GM12892 (cell line): Measurements from ENCODE around the gene MUC6.

Source experiments
- POLR2A ChIP-seq: IDR thresholded peaks from 2 replicates; pipeline ENCODE4 v1.6.1; 2011; ENCODE audit warnings: low read depth, low read length, control low read depth
- POLR2AphosphoS5 ChIP-seq: IDR thresholded peaks from 2 replicates; pipeline ENCODE4 v1.6.1; 2011; ENCODE audit warnings: low read depth, low read length, control low read depth
- TAF1 ChIP-seq: IDR thresholded peaks from 2 replicates; pipeline ENCODE4 v1.6.1; 2011; ENCODE audit warnings: low read depth, mild to moderate bottlenecking, control low read depth, low read length, borderline replicate concordance

DNA sequence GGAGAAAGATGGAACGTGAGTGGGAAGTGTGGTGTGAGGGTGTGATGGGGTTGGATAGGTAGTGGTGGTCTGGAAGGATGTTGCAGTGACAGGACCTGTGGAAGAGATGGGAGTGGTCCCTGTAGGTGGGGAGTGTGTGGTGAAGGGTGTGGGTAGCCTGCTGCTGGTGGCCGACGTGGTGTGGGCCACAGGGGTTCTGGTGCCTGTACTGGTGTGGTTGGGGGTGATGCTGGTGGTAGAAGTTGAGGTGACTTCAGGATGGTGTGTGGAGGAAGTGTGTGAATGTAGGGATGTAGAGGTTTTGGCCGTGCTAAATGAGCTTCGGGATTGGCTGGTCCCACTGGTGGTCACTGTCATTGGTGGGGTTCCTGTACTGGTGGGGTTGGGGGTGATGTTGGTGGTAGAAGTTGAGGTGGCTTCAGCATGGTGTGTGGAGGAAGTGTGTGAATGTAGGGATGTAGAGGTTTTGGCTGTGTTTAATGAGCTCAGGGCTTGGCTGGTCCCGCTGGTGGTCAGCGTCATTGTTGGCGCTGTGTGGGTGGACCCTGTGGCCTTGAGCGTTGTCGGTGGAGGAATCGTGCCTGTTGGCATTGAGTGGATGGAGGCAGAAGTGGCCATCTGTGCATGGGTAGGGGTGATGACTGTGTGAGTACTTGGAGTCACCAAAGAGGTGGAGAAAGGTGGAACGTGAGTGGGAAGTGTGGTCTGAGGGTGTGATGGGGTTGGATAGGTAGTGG is 19.1 kb downstream of the MUC6 start:
- TF ChIP-seq POLR2A, result no peak
- no peak for TF ChIP-seq TAF1
- TF ChIP-seq POLR2AphosphoS5, result no peak
